OCI-LY3 (cell line): ENCODE data around the gene PSMD7.

Source experiments
- H2AFZ ChIP-seq: fragments of 200-600, 300-600 bp; shearing (Covaris generic); 2 replicates; pipeline ENCODE4 v1.6.0; 2014; ENCODE audit warnings: antibody characterized with exemption, low read depth, low read length
- H3K27ac ChIP-seq: fragments of 200-600, 300-600 bp; sonication (generic); 2 replicates; pipeline ENCODE4 v1.5.1; 2014; ENCODE audit warnings: mild to moderate bottlenecking, low read length, moderate library complexity, mixed read lengths
- H3K27me3 ChIP-seq: fragments of 200-600, 300-600 bp; sonication (generic); 2 replicates; pipeline ENCODE4 v1.6.1; 2014; ENCODE audit warnings: low read depth, low read length, mixed read lengths
- H3K36me3 ChIP-seq: fragments of 200-600, 300-600 bp; sonication (generic); replicated peaks from 2 replicates; pipeline ENCODE3; 2014; ENCODE audit warnings: low read depth, low read length, mixed read lengths
- H3K4me1 ChIP-seq: fragments of 300-600, 200-600 bp; sonication (generic); 2 replicates; pipeline ENCODE4 v1.6.1; 2014; ENCODE audit warnings: low read length, mixed read lengths
- H3K4me2 ChIP-seq: fragments of 200-600, 300-600 bp; sonication (generic); 2 replicates; pipeline ENCODE4 v1.6.1; 2014; ENCODE audit warnings: low read length, mixed read lengths
- H3K4me3 ChIP-seq: fragments of 300-600, 200-600 bp; sonication (generic); 2 replicates; pipeline ENCODE4 v1.5.1; 2014; ENCODE audit warnings: antibody characterized with exemption, mild to moderate bottlenecking, low read length, moderate library complexity
- H3K79me2 ChIP-seq: fragments of 300-600, 200-600 bp; shearing (Covaris generic); 2 replicates; pipeline ENCODE4 v1.6.1; 2014; ENCODE audit warnings: mild to moderate bottlenecking, low read length, mixed read lengths
- H3K9ac ChIP-seq: fragments of 300-600, 200-600 bp; shearing (Covaris generic); 2 replicates; pipeline ENCODE4 v1.6.0; 2014; ENCODE audit warnings: mild to moderate bottlenecking, low read length, moderate library complexity
- H3K9me3 ChIP-seq: fragments of 200-600, 300-600 bp; shearing (Covaris generic); 2 replicates; pipeline ENCODE4 v1.6.1; 2014; ENCODE audit warnings: low read length, mixed read lengths; ENCODE audit not compliant: insufficient read depth
- H4K20me1 ChIP-seq: fragments of 200-600, 300-600 bp; sonication (generic); 2 replicates; pipeline ENCODE4 v1.6.1; 2016; ENCODE audit warnings: low read length, mixed read lengths; ENCODE audit not compliant: insufficient read depth
- EZH2phosphoT487 ChIP-seq: fragments of 200-600 bp; shearing (Covaris generic); IDR thresholded peaks from 2 replicates; pipeline ENCODE4 v1.6.1; 2018; ENCODE audit warnings: antibody characterized with exemption, mixed run types, low read depth
- TF ChIP-seq, protein P1 (sequence below): fragments of 200-600, 300-600 bp; sonication (generic); IDR thresholded peaks from 2 replicates; pipeline ENCODE4 v1.5.1; 2014; ENCODE audit warnings: antibody characterized with exemption, low read length, low read depth

The PSMD7 gene

DNA sequence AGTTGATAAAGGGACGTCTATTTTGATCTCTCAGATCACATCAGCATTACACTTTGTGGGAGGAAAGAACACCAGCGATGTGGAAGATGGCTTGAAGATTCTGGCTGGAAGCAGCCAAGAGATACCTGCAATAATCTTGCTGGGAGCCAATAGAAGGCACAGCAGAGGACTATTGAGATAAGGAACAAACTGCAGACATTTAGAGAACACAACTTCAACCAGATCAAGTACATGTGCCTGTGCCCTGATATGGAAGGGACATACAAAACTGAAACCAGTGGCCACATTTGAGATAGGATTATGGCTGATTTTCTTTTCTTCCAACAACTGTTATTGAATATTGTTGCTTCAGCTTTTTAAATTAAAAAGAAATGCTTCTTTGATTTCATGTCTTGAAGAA lies 18.6 kb upstream of the PSMD7 start:
- H3K79me2 ChIP-seq: no peaks in the 10 kb centered on the region
- peaks cover 36% of the 10 kb centered on the region for H3K27me3 ChIP-seq
- no peaks in the 10 kb centered on the region for H3K4me1 ChIP-seq
- no peak overlapping the region for H3K4me2 ChIP-seq
- no peak overlapping the region for H3K9ac ChIP-seq
- TF ChIP-seq, protein P1, sequence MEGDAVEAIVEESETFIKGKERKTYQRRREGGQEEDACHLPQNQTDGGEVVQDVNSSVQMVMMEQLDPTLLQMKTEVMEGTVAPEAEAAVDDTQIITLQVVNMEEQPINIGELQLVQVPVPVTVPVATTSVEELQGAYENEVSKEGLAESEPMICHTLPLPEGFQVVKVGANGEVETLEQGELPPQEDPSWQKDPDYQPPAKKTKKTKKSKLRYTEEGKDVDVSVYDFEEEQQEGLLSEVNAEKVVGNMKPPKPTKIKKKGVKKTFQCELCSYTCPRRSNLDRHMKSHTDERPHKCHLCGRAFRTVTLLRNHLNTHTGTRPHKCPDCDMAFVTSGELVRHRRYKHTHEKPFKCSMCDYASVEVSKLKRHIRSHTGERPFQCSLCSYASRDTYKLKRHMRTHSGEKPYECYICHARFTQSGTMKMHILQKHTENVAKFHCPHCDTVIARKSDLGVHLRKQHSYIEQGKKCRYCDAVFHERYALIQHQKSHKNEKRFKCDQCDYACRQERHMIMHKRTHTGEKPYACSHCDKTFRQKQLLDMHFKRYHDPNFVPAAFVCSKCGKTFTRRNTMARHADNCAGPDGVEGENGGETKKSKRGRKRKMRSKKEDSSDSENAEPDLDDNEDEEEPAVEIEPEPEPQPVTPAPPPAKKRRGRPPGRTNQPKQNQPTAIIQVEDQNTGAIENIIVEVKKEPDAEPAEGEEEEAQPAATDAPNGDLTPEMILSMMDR: no peak
- TF ChIP-seq EZH2phosphoT487: no peak
- no peaks in the 10 kb centered on the region for H3K36me3 ChIP-seq
- no peak overlapping the region for H3K27ac ChIP-seq
- H2AFZ ChIP-seq: no peak overlapping the region
- no peaks in the 10 kb centered on the region for H4K20me1 ChIP-seq
- H3K9me3 ChIP-seq: no peaks in the 10 kb centered on the region
- H3K4me3 ChIP-seq: no peak overlapping the region

DNA sequence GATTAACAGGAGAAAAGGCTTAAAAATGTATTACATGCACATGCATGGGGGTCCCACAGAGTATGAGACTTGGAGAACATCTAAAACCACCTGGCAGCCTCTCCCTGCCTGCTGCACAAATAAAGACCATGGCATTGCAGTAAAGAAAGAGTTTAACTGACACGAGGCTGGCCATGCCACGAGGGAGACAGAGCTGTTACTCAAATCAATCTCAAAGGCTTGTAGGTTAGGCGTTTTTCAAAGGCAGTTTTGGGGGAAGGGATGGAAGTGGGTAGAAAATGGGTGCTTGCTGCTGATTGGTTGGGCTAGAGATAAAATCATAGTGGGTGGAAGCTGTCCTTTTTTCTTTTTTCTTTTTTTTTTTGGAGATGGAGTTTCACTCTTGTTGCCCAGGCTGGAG lies 17.3 kb upstream of the PSMD7 start:
- H3K27me3 ChIP-seq: peaks cover 29% of the 10 kb centered on the region
- no peak overlapping the region for H3K4me3 ChIP-seq
- no peaks in the 10 kb centered on the region for H3K9me3 ChIP-seq
- no peaks in the 10 kb centered on the region for H3K36me3 ChIP-seq
- H4K20me1 ChIP-seq: no peaks in the 10 kb centered on the region
- H2AFZ ChIP-seq: no peak overlapping the region
- no peak for TF ChIP-seq EZH2phosphoT487
- TF ChIP-seq, protein P1: no peak
- no peaks in the 10 kb centered on the region for H3K79me2 ChIP-seq
- H3K4me2 ChIP-seq: no peak overlapping the region
- H3K27ac ChIP-seq: no peak overlapping the region
- no peaks in the 10 kb centered on the region for H3K4me1 ChIP-seq
- no peak overlapping the region for H3K9ac ChIP-seq

DNA sequence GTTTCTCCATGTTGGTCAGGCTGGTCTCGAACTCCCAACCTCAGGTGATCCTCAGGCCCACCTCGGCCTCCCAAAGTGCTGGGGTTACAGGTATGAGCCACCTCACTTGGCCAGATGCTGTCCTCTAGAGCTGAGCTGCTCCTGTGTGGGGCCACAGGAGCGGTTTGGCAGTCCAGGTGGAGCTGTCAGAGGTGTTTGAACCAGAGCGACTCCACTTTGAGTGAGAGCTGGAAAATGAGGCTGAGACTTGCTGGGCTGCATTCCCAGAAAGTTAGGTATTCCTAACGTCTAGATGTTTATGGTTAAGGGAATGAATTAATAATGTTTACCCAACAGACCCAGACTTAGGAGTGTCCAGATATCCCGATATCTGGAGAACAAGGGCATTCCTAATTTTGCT lies 16.8 kb upstream of the PSMD7 start:
- H4K20me1 ChIP-seq: no peaks in the 10 kb centered on the region
- H3K27me3 ChIP-seq: peaks cover 25% of the 10 kb centered on the region
- H3K79me2 ChIP-seq: no peaks in the 10 kb centered on the region
- H3K27ac ChIP-seq: no peak overlapping the region
- H3K4me1 ChIP-seq: no peaks in the 10 kb centered on the region
- no peak overlapping the region for H3K4me3 ChIP-seq
- H3K36me3 ChIP-seq: no peaks in the 10 kb centered on the region
- H3K9me3 ChIP-seq: no peaks in the 10 kb centered on the region
- no peak overlapping the region for H3K9ac ChIP-seq
- no peak overlapping the region for H3K4me2 ChIP-seq
- H2AFZ ChIP-seq: no peak overlapping the region
- TF ChIP-seq, protein P1: no peak
- TF ChIP-seq EZH2phosphoT487: no peak

DNA sequence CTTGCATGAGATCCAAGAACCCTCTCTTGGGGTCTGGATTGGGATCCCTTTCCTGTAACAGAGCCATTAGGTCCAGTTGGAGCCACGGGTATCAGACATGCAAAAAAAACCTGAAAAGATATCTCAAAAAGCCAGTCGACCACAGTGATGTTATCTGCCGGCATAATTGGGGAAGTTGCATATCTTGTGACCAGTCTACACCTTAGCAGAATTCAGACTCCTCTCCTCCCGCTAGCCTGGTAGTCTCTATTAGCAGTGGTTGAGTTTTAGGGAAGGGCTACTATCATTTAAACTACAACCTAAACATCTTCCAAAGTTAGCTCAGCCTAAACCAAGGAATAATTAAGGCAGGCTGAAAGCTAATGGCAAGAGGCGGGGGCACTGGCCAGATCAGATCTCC lies 16.2 kb upstream of the PSMD7 start:
- no peak for TF ChIP-seq EZH2phosphoT487
- TF ChIP-seq, protein P1: no peak
- H2AFZ ChIP-seq: no peak overlapping the region
- no peaks in the 10 kb centered on the region for H3K4me1 ChIP-seq
- no peaks in the 10 kb centered on the region for H4K20me1 ChIP-seq
- no peak overlapping the region for H3K27ac ChIP-seq
- no peak overlapping the region for H3K4me2 ChIP-seq
- no peak overlapping the region for H3K9ac ChIP-seq
- peaks cover 23% of the 10 kb centered on the region for H3K27me3 ChIP-seq
- H3K36me3 ChIP-seq: no peaks in the 10 kb centered on the region
- H3K4me3 ChIP-seq: no peak overlapping the region
- no peaks in the 10 kb centered on the region for H3K79me2 ChIP-seq
- H3K9me3 ChIP-seq: no peaks in the 10 kb centered on the region
